K562 (cell line): ENCODE results near the gene PRM2.

Experiments used
- CTCF ChIP-seq, 3 experiments: IDR thresholded peaks in 2 of 3; conservative IDR thresholded peaks in 1 of 3; 2 replicates each; pipeline ENCODE4 v1.5.1; 2011 to 2012; ENCODE audit warnings: low read length in 3 of 3, mild to moderate bottlenecking in 3 of 3, control low read depth in 2 of 3, improper control_type of control experiment in 1 of 3, inconsistent platforms in 1 of 3, low read depth in 1 of 3, mixed read lengths in 1 of 3, moderate library complexity in 1 of 3; ENCODE audit not compliant: insufficient read depth in 2 of 3
- HINFP ChIP-seq: fragments of 450-650 bp; conservative IDR thresholded peaks from 2 replicates; pipeline ENCODE4 v1.6.1; 2016; ENCODE audit warnings: missing genetic modification characterization, low read depth, mild to moderate bottlenecking, control low read depth, missing compliant biosample characterization
- KLF10 ChIP-seq: fragments of 250-450 bp; sonication (Bioruptor Pico); IDR thresholded peaks from 2 replicates; pipeline ENCODE4 v1.6.1; 2021; ENCODE audit warnings: matching md5 sums
- MEF2A ChIP-seq: IDR thresholded peaks from 2 replicates; pipeline ENCODE4 v1.6.1; 2011; ENCODE audit warnings: low read depth, mild to moderate bottlenecking, low read length, moderate library complexity; ENCODE audit not compliant: control insufficient read depth
- MYC ChIP-seq, 2 experiments: fragments of 250-450 bp in 1 of 2; sonication (Bioruptor Pico) in 1 of 2; IDR thresholded peaks; 2 replicates each; pipeline versions ENCODE4 v1.5.1 to v1.6.1; 2012 to 2021; ENCODE audit warnings: low read depth in 2 of 2, borderline replicate concordance in 1 of 2, improper control_type of control experiment in 1 of 2, low read length in 1 of 2, mild to moderate bottlenecking in 1 of 2, moderate library complexity in 1 of 2
- NFE2L1 ChIP-seq: fragments of 450-650 bp; IDR thresholded peaks from 2 replicates; pipeline ENCODE4 v1.6.1; 2016; ENCODE audit warnings: missing genetic modification characterization, low read depth, mild to moderate bottlenecking, missing compliant biosample characterization, moderate library complexity, borderline replicate concordance
- PHF21A ChIP-seq: fragments of 450-650 bp; IDR thresholded peaks from 2 replicates; pipeline ENCODE4 v1.6.1; 2017; ENCODE audit warnings: low read depth, borderline replicate concordance
- POLR2A ChIP-seq: fragments of 450-650 bp; conservative IDR thresholded peaks from 2 replicates; pipeline ENCODE4 v1.6.1; 2016
- SIRT6 ChIP-seq: IDR thresholded peaks from one replicate; pipeline ENCODE4 v1.6.1; 2012; ENCODE audit warnings: low read depth, mild to moderate bottlenecking, control low read depth, inconsistent platforms, low read length, moderate library complexity
- TAF1 ChIP-seq: IDR thresholded peaks from 2 replicates; pipeline ENCODE4 v1.6.1; 2011; ENCODE audit warnings: mild to moderate bottlenecking, low read length, moderate library complexity; ENCODE audit not compliant: insufficient read depth, control insufficient read depth, severe bottlenecking; ENCODE audit errors: extremely low read depth
- ZC3H8 ChIP-seq: fragments of 450-650 bp; IDR thresholded peaks from 2 replicates; pipeline ENCODE4 v1.6.1; 2017

- TF ChIP-seq HINFP (tag) (no peak), CTCF (IDR thresholded peaks at IDR 0.05 in 2 of 3, conservative IDR thresholded peaks at IDR 0.05 in 1 of 3; ENCODE audit: insufficient read depth in 2 of 3, low read depth in 1 of 3, low read length in 3 of 3) (peak in 2 of 3 experiments; percentile 2 to 33; a peak in 2 of 6 replicates), SIRT6 (no peak), MYC (IDR thresholded peaks at IDR 0.05; ENCODE audit: low read depth, low read length) (no peak), MYC (CRISPR knock-in tag; IDR thresholded peaks at IDR 0.05; ENCODE audit: borderline replicate concordance, low read depth) (no peak), TAF1 (no peak), POLR2A (no peak), ZC3H8 (no peak), PHF21A (no peak), NFE2L1 (tag) (no peak), KLF10 (CRISPR knock-in tag) (no peak), MEF2A (no peak)
Observed at GRCh38 chr16:11233727-11234376, 42.4 kb downstream of the PRM2 start.
